NCI-H1105 (cell line): ENCODE results near the gene MAP2K2.
"Not testable (repeated sequence)": the region's sequence is repeated elsewhere in the genome, so short reads cannot be mapped to it uniquely, and the experiment has no call there.

Source experiments
- DNase-seq: peaks from one replicate; lab custom pipeline; 2025; lab: John Stamatoyannopoulos, UW

MAP2K2 gene

DNA sequence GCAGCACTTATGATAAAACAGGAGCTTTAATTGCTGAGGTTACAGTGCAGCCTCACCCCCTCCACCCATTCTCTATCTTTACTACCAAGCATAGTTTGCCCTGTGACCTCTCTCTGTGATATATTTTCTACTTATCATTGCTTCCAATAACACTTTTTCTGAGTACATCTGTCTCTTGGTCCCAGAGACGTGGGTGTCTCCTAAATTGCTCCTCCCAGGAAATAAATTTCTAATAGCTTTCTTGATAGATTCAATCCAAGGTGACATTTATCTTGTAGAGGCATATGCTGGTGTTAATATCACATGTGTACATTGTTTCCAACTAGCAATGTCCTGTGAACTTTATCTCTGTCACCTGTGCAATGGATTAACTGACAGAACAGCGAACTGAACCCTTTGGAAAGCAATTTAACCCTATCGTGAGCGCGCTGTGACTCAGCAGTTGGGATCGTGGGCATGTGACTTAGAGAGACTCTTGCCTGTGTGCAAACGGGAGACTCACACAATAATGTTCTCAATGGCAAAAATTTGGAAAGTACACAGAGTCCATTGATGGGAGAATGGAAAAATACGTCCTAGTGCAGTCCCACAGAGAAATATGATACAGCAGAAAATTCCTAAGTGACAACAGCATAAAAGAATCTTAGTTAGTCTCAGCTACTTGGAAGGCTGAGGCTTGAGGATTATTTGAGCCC lies 7.0 kb upstream of the MAP2K2 start:
- DNase-seq: no peak

DNA sequence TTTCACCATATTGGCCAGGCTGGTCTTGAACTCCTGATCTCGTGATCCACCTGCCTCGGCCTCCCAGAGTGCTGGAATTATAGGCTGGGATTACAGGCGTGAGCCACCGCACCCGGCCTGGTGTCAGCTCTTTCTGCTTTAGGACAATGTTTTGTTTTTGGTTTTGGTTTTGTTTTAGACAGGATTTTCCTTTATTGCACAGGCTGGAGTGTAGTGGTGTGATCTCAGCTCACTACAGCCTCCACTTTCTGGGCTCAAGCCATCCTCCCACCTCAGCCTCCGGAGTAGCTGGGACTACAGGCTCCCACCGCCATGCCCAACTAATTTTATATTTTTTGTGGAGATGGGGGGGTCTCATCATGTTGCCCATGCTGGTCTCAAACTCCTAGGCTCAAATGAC lies 5.1 kb upstream of the MAP2K2 start:
- DNase-seq: not testable (repeated sequence)

DNA sequence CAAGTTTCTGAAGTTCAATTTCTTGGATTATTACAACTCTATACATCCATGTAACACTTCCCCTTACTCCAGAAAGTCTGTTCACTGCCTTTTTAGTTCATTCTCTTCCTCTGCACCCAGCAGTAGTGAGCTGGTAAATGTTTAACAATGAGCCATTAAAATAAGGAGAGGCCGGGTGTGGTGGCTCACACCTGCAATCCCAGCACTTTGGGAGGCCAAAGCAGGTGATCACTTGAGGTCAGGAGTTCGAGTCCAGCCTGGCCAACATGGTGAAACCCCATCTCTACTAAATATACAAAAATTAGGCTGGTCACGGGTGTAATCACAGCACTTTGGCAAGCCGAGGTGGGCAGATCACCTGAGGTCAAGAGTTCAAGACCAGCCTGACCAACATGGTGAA lies 3.4 kb upstream of the MAP2K2 start:
- not testable (repeated sequence) for DNase-seq

DNA sequence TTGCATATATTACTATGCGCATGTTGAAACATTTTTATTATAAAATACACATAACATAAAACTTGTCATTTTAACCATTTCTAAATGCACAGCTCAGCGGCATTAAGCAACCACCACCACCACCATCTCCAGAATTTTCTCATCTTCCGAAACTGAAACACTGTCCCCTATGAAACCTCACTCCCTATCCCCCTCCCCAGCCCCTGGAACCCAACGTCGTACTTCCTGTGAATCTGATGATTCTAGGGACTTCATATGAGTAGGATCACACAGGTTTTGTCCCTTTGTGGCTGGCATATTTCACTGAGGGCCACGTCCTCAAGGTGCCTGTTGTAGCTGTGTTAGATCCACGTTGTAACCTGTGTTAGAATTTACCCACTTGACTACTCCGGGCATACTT lies 716 bp upstream of the MAP2K2 start:
- DNase-seq: no peak

DNA sequence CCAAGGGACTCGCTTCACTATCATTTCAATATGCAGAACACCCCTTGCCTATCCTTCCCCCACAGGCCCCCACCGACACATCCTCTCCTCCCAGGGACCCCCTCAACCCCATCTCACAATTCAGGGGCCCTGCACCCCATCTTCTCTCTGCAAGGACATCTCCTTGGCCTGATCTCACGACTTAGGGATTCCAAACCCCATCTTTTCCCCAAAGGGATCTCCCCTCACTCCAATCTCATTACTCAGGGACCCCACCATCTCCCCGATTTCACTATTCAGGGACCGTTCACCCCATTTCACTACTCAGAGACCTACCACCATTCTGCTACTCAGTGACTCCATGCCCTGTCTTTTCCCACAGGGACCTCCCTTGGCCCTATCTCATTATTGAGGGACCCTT lies 1.4 kb downstream of the MAP2K2 start:
- no peak for DNase-seq

DNA sequence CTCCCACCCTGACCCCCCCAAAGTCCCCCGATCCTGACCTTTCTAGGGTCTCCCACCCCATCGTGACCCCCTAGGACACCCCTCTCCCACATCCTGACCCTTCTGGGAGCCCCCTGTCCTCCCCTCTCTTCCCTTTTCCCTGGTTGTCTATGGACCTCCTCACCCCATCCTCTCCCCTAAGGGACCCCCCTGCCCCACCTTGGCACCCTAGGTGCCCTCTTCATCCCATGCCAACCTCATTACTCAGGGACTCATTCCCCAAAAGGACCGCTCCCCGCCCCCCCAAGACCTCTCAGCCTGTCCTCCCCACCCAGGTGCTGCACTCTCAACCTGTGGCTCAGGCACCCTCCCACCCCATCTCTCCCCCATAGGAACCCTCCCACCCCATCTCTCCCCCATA lies 2.1 kb downstream of the MAP2K2 start:
- no peak for DNase-seq

DNA sequence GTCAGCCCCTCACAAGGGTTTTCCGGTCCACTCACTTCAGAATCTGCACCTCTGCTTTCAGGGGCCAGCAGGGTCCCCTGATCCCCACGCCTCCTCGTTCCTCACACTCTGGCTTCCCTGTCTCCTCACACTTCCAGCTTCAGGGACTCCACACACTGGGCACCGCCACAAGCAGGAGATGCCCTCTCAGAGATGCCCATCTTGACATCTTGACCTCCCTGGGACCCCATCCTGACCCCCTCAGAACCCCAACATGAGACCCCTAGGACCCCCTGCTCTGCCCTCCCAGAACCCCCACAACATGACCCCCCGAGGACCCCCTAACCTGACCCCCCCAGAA lies 2.7 kb downstream of the MAP2K2 start:
- DNase-seq: no peak

DNA sequence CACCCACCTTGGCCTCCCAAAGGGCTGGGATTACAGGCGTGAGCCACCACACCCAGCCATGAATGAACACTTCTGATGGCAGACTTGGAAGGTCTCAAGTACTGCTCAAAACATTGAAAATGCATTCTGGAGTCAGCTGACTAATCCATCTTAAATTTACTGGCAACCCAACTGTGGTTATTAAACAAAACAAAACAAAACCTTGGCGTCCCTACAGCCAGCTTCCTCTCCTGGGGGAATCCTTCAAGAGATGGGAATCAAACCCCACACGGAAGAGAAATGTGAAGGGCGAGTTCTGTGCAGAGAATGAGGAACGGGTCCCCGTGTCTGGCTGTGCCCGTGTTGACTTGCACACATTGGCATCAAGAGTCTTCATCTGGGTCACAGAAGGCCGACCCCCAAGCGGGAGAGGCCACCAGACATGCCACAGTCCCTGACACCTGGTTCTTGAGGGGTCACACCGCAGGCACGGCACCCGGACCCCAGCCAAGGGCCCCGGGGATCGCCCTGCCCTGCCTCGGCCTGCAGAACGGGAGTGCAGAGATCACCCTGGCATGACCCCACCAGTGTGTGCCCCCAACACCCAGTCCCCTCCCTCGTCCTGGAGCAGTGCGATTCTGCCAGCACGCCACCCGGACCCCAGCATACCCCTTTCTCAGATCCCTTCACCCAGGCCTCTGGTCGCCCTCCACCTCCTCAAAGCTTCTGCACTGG lies 3.2 kb downstream of the MAP2K2 start:
- no peak for DNase-seq

DNA sequence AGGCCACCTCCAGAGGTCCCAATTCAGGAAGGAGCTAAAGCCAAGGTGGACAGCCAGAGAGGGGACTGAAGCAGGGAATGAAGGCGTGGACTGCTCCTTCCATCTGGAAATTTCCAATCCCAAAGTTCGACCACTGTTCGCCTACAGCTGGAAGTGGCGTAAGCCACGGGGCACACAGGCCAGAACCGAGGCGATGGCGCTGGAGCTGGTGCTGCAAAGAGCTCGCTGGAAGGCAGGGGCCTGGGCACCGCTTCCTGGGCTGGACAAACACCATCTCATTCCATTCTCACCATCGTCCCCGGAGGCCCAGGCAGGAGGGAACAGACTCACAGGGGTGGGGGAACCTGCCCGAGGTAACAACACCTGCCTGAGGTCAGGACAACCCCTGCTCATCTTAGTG lies 4.2 kb downstream of the MAP2K2 start:
- no peak for DNase-seq

DNA sequence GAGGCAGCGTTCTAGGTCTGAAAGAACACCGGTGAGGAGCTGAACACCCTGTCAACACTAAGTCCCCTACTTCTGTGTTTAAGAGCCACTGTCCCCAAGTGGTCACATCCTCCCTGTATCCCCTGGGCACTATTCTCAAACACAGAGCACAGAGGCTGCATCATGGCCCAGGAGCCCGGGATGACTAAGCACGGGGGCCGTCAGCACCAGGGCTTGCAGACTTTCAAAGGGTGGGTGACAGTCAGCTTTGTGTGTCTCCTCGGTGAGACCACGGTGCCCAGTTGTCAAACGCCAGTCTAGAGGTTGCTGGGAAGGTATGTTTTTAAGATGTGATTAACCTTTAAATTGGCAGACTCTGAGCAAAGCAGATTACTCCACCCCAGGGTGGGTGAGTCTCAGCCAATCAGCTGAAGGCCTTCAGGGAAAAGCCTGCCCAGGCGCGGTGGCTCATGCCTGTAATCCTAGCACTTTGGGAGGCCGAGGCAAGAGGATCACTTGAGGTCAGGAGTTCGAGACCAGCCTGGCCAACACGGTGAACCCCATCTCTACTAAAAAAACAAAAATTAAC lies 8.0 kb downstream of the MAP2K2 start:
- DNase-seq: no peak

DNA sequence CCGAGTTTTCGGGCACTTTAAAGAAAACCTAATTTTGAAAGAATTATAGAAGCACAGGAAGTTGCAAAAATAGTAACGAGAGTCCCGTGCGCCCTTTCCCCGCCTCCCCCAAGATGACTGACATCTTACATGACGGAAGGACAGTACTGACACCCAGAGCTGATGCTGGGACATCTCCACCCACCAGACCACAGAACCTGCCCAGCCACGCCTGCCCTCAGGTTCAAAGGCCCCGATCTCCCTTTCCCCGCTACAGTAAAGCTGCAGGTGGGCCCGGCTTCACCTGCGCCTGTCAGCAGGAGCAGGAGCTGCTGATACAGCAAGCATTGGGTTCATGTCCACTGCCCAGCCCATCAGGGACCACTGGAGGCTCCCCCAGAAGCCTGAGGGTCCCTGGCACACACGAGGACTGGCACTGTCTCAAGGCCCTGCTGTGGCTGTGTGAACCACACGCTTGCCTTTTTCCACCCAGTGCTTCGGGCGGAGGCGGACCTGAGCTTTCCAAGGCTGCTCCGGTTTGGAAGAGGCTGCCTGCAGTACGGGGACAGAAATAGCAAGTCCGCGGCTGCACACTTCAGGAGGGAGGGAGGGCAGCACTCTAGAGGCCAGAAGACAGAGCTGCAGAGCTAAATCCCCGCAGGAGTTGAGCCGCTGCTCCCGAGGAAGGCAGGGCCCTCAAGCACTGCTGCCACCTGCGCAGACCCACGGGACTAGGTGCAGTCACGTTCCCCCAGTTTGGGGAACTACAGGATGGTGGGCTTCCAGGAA lies 8.7 kb downstream of the MAP2K2 start:
- DNase-seq: no peak

DNA sequence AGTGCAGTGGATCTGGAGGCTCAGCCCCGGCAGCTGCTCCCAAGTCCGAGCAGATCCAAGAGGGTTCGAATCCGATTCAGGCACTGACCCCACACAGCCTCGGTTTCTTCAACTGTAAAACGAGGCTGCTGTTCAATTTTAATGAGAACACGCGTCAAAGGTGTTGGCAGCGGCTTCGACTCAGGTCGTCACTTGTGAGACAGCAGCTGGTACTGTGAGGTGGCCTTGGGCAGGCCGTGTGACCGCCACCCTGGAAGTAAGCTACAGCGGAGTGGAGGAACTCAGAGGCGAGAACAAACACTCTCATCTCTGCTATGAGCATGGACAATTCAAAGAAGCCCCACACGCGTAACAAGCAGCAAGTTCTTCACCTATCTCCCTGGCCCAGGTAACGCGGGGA lies 9.7 kb downstream of the MAP2K2 start:
- DNase-seq: no peak

DNA sequence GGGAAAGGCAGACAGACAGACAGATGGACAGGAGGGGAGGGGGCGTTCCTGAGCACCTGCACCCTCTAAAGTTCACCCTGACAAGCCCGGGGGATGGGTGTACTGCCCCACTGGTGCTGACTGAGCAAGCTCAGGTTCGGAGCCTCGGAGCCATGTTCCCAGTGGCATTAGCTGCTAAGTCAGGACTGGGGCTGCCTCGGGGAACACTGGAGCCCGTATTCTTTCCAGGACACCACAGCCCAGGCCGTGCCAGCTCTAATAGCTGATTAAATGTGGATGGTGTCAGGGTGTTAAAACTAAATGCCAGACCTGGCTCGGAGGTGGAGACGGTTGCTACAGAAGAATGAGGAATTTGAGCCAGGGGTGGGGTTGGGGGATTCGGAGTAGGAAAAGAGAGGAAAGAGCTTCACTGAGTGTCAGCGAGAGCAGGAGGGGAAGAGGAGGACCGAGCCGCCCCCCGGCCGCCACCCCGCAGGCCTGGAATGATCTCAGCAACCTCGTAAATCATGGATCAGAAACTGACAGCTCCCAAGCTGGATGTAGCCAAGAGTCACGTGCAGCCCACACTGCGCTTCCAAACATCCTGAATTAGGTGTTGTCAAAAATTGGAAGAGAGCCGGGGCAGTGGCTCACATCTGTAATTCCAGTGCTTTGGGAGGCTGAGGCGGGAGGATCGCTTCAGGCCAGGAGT lies 10.4 kb downstream of the MAP2K2 start:
- DNase-seq: no peak

DNA sequence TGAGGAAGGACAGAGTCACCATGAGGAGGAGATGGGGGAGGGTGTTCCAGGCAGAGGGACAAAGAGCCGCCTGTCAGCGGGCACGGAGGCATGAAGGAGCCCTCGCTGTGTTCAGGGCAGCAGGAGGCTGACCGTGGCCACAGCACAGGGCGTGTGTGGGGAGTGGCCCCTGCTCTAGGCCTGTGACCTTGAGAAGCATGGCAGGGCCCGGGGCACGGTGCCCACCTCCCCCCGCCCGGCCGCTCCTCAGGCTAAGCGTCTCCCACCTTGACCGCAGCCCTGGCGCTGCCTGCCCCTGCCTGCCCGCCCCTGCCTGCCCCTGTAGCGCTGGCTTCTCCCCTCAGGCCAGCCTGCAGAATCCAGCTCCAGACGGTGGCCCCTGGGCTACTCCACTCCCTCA lies 11.6 kb downstream of the MAP2K2 start:
- no peak for DNase-seq

DNA sequence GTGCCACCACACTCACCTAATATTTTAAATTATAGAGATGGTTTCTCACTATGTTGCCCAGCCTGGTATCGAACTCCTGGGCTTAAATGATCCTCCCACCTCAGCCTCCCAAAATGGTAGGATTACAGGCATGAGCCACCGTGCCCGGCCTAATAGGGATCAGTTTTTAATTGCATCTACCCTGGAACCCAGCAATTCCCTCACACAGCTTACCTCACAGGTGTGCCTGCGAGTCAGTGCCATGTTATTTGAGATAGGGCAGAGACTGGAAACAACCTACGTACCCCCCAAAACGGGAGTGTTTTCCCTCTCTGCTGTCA lies 14.3 kb downstream of the MAP2K2 start:
- DNase-seq: no peak

DNA sequence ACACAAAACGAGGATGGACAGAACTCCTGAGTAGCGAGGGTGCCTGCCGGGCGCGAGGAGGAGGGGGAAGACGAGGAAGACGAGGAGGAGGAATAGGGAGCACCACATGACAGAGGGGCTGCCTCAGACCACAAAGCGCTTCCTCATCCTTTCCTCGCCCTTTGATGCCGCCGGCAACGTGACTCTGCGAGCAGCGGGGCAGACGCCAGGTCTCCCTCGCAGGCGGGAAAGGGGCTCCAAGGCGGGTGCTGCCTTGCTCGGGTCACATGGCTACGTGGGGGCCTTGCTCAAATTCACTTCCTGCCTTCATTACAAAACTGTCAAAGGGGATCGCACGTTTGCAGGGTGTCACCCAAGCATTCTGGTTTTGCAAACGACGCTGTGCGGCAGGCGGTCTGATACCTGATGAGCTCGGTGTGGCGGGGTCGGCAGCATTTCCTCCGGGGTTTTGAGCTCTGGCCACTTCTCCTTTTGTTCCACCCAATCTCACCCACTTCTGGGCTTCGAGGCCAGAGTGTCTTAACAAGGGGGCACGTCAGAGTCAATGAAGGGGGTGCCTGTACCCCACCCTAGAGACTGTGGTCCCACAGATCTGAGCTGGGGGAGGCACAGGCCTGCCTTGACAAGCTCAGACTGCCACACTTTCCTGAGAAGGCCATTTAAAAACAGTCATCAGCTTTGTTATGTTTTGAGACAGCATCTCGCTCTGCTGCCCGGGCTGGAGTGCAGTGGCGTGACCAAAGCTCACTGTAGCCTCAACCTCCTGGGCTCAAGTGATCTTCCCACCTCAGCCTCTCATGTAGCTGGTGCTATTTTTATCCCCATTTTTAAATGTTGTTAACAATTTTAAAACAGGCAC lies 14.9 kb downstream of the MAP2K2 start:
- DNase-seq: no peak

DNA sequence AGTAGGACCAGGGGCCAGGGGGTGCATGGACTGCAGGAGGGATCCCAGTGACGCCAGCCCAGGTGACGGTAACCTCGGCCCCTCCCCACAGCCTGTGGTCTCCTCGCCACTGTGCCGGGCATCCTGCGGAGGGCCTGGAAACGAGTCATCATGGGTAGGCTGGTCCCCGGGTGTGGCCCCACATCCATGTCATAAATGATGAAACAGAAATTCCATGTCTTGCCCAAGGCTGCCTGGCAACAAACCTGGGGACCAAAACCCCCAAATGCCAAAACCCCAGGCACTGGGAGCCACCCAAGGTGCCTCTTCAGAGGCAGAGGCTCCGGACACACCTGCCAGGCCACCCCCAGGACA lies 20.9 kb downstream of the MAP2K2 start:
- no peak for DNase-seq

DNA sequence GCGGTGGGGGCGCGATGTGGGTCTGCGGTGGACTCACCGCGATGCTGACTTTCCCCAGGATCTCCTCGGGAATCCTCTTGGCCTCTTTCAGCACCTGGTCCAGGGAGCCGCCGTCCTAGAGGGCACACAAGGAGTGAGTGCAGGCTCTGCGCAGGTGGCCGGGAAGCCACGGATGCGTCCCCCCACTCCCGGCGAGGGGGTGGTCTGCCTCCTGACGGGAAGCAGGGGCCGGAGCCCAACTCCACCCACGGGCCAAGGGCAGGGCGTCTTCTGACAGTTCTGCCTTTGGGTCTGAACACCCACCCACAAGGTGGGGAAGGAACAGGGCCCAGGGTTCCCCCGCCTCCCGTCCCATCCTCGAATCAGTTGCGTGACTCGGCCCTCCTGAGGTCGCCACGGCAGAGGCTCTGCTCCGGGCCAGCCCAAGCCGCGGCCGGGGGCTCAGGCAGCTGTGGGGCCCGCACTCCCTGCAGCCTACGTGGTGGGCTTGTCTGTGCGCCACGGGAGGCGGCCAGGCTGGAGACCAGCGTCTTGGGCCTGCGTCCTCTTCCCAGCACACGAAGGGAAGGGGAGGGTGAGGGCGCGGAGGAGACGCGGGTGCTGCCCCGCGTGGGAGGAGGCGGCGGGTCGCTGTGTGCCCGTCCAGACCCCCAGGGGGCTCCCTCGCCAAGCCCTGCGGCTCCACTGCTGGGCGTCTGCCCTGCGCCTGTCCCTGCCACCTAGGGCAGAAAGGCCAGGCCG lies 21.4 kb downstream of the MAP2K2 start:
- DNase-seq: no peak

DNA sequence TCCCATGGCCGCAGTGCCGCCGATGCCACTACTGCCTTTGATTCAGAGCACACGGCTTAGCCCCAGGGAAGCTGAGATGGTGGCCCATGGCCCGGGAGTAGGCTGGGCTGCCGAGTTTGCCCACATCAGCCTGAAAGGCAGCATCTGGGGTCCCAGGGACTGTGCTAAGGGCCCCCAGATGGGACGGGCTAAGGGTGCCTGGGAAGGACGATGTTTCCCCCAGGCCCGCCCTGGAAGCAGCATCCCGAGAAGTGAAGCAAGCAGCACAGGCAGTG lies 22.5 kb downstream of the MAP2K2 start:
- DNase-seq: no peak

DNA sequence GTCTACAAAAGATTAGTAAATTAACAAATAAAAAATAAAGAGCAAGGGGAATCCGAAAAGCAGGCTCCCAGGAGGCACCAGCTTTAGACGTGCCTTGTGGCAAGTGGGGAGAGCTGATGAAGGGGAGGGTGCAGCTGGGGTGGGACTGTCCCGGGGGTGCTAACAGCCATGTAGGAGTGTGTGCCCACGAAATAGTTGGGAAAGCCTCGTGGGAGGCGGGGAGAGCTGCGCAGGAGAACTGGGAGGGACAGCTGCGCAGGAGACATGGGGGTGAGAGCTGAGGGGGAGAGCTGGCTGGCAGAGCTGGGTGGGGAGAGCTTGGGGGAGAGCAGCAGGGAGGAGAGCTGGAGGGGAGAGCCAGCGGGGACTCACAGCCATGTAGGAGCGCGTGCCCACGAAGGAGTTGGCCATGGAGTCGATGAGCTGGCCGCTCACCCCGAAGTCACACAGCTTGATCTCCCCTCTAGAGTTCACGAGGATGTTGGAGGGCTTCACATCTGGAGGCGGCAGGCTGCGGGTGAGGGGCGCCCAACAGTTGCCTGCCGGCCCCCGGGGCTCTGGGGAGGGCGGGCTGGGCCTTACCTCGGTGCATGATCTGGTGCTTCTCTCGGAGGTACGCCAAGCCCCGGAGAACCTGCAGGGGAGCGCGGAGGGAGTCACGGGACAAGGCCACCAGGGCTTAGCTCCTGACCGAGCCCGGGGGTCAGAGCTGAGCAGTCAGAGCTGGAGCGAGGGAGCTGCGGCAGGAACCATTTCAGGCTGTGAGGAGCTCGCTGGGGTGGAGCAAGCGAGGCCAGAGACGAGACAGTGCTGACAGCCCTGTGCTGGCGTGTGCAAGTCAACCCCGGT lies 23.1 kb downstream of the MAP2K2 start:
- DNase-seq: no peak
